GM19455 (cell line): Measurements from ENCODE around the gene DCXR.

Source experiments
- ATAC-seq: cut with Tn5 transposase; IDR thresholded peaks from one replicate; pipeline ENCODE4 v1.9.1; 2021; ENCODE audit not compliant: unreplicated experiment

Gene DCXR

DNA sequence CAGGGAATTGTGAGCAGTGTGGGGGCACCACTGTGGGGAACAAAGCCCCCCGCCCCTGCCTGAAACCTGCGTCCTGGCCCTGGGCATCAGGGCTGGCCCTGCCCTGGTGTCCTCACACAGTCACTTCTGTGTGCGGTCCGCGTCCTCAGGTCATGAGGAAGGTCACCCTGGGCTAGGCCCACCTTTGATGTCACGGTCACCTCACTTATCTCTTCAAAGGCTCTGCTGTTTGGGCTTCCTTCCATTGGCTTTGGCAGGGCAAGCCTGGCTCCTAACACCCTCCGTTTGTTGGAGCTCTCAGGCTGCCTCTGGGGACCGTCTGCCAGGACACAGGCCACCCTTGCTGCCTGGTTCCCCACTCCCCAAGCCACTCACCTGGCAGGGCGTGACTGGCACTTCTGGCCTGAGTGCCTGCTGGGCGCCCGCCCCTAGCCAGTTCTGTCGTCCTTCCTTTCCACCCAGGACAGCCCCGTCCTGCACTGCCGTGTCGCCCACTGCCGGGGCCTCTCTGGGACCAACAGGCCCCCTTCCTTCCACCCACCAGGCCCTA lies 23.6 kb downstream of the DCXR start:
- no peak for ATAC-seq

DNA sequence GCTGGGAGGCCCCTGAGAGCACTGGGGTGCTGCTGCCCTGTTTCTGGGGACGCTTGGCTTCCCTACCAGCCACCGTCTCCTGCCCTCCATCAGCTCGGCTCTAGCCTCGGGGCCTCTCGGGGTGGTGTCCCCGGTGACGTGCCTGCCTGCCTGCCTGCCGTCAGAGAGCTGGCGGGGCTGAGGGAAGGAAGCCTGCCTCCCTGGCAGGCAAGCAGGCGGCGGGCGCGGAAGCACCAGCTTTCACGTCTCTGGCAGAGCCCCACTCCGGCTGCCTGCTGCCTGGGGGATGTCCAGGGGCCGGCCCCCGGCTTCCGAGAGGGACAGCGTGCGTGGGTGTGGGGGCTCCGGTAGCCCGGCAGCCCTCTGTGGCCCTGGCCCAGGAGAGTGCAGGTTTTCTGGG lies 24.2 kb downstream of the DCXR start:
- no peak for ATAC-seq

DNA sequence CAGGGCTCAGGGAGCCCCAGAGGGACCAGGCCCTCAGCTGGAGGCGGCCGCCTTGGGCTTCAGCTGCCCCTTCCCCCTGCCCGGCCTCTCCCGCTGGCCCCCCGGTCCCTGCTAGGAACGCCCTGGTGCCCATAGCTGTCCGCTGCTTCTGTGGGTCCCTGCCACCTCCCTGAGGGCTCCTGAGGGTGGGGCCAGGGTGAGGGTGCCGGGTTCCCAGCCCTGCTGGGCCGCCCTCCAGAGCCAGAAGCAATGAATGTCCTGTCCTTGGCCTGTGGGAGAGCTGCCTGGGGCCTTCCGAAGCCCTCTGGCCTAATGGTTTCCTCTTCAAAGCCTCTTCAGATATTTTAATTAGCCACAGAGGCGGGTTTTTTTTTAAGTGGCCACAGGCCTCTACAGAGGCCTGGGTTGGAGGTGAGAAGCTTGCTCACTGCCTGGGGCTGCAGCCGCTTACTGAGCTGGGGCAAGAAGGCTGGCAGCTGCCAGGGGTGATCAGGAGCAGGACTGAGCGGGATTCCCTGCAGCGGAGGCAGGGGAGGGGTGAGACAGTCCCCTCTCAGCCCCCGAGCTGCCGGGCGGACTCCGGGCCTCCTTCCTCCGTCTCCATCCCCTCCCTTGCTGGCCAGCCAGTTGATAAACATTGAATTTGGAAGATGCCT lies 24.7 kb downstream of the DCXR start:
- ATAC-seq, result no peak

DNA sequence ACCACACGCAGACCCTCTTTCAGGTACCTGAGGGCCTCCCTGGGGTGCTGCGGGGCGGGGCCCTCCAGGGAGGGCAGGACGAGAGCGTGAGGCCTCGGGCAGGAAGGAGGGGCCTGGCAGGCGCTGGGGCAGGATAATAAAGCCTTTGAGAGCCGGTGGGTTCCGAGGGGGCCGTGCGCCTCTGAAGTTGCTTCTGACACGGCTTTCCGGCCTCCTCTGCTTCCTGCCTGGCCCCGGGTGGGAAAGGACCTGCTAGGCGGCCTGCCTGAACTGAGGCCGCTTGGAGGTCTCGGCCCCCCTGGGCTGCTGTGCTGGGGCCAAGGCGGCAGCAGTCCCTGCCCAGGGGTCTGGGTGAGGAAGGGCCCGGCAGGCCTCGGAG lies 25.2 kb downstream of the DCXR start:
- ATAC-seq, result no peak

DNA sequence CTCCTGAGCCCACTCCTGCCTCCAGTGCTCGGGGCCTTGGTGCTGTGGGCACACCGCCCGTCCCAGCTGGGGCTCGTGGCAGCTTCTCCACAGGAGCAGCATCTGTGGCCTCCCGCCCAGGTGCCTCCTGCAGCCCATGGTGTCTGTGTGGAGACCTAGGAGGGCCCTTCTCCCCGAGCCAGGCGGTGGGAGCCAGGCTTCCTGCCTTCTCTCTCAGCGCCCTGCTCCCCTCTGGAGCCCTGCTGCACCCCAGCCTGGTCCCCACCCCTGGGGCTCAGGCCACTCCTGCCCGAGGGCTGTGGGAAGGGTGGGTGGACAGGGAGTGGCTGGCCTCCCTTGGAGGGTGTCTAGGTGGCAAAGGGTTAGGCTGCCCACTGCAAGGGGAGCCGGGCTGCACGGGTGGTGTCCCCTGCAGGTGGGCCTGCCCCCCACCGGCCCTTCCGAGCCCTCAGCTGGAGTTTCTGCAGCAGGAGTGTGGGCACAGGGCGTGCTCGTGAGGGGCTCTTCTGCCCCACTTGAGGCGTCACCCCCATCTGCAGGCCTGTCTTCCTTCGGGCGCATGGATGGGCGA lies 25.8 kb downstream of the DCXR start:
- no peak for ATAC-seq

DNA sequence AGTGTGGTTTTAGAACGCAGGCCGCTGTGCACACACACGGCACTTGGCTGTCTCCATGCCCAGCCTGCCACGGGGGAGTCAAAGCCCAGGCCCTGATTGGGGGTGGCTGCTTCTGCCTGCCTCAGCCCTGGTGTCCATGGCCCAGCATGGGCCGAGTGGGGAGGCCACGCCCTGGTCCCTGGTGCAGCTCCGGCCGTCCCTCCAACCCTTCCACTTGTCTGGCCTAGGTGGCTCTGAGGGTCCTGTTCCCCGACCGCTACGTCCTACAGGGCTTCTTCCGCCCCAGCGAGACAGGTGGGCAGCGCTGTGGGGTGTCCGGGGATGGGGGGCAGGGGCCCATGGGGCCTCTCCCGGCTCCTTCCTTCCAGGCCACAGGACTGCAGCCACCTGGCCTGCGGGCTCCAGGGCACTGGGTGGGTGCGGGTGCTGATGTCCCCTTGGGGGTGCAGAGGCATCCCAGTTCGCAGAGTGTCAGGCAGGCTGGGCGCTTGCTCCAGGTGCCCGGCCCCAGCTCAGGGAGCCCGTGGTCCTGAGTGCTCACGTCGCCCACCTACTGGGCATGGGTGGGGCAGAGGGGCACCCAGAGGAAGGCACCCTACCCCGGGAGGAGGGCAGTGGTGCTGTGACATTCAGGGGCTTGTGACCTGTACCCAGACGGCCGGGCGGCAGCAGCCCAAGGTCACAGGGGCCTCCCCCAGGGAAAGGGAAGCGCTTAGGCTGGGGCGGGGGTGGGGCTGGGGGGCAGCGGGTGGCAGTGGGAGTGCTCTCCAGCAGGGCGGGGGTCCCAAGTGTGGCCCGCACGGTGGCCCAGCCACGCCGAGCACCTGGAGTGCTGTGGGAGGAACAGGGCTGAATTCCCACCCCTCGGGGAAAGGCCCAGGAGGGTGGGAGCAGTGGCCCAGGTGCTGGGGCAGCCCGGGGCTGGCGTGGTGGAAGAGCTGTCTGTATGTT lies 26.6 kb downstream of the DCXR start:
- no peak for ATAC-seq

DNA sequence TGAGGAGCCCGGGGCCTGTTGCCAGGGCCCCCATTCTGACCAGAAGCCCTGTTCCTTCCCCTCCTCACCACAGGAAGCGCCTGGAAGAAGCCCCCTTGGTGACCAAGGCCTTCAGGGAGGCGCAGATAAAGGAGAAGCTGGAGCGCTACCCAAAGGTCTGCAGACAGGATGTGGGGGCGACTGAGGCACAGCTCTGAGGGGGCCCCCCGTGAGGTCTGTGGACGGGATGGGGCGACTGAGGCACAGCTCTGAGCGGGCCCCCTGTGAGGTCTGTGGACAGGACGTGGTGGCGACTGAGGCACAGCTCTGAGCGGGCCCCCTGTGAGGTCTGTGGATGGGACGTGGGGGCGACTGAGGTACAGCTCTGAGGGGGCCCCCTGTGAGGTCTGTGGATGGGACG lies 28.1 kb downstream of the DCXR start:
- no peak for ATAC-seq

DNA sequence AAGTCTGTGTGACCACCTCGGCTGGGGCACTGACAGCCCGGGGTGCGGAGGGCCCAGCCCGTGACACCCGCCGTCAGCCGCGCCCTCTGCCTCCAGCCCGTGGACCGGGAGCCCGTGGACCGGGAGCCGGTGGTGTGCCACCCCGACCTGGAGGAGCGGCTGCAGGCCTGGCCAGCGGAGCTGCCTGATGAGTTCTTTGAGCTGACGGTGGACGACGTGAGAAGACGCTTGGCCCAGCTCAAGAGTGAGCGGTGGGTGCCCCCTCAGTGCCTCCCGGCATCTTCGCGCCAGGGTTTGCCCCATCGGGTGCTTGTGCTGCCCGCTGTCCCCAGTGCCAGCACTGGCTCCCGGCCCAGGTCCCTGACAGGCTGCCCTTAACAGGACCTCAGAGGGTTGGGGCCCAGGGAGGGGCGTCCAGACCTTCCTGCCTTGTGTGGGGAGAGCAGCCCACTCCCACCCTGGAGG lies 28.5 kb downstream of the DCXR start:
- no peak for ATAC-seq

DNA sequence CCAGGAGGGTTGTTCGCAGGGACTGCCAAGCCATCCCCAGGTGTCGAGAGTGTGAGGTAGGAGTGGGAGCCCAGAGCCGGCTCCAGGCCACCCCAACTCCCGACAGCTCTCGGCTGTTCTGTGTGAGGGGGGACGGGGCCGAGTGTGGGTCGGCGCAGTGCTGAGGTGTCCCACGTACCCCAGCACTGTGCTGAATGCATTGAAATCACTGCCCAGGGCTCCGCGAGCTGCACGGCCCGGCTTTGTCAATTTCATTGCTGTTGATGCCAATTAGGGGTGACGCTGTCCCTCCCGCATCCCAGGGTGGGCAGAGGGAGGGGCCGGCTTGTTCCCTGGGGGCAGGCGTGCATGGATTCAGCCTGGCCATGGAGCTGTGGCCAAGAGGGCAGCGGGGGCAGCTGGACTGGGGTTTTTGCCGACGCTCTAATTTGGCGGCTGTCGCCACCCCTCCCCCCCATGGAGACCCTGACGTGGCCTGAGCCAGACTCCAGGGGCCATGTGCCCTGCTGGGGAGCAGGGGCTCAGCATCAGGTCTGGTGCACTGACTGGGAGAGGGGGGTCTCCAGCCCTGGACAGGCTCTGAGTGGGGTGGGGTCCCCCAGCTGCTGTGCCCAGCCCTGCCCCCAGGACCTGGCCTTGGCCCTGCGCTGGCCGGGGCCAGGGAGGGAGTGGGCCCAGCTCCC lies 29.1 kb downstream of the DCXR start:
- no peak for ATAC-seq

DNA sequence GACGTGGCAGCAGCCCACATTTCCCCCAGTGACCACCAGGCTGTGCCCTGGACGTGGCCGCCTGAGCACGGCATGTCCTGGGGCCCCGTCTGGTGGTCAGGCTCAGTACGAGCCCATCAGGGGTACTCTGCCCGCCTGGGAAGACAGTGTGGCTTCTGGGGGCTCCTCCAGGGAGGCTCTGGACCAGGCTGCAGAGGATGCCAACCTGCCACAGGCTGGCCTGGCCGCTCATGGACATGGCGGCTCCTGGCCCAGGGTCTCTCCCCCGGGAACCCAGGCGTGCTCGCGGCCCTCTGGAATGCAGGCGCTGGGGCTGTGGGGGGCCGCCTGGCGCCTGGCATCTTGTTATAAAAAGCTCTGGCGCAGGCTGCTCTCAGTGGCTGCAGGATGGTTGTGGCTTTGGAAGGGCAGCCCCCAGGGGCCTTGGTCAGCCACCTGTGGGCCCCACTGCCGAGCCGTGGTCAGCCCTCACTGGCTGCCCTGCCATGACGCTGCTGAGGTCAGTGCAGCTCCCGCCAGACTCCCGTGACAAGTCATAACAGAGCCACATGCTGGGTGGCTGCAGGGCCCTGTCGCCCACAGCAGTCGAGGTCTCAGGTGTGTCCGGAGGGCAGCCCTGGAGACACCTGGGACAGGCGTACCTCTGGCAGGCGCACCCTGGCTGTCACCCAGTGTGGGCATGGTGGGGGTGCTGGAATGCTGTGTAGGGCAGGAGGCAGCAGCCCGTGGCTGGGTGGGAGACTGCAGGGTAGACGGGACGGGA lies 29.8 kb downstream of the DCXR start:
- ATAC-seq, result no peak

DNA sequence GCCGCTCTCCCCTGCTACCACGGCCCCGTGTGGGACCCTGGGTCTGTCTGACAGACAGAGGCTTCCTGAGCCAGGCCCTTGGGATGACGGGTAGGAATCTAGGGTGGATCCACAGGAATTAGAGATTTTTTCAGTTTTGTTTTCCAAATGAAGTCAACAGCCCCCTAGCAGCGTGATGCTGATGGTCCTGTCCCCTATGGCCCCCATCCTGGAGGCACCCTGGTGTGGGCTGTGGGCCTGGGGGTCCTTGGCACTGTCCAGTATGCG lies 30.3 kb downstream of the DCXR start:
- ATAC-seq, result no peak

DNA sequence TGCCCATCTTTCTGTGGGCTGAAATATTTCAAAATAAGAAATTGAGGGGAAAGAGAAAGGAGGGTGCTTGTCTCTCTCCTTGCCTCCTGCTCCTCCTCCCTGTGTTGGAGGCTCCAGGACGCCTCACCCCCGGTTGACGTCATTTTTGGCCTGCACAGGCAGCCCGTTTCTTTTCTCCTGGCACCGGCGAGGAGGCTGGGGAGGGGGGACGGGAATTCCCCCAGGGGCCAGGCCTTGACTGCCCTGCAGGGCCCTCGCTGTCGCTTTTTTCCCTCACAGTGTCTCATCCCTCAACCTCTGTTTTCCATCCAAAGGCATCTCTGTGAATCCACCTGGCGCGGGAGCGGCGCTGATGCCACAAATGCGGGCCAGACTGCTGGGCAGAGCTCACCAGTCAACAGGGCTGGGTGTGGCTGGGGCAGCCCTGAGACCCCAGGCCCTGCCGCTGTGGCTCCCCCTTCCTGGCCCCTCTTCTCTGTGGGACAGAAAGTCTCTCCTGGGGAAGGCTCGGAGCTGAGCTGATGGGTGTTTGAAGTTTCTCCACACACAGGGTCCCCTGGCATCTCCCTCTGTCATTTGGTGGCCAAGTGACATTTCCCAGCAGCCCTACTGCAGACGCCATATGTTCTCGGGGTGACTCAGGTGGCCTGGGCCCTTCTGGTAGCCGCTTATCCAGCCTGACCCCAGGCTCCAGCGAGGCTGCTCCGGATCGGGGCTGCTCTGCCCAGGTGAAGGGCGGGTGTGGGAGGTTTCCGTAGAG lies 30.8 kb downstream of the DCXR start:
- no peak for ATAC-seq

DNA sequence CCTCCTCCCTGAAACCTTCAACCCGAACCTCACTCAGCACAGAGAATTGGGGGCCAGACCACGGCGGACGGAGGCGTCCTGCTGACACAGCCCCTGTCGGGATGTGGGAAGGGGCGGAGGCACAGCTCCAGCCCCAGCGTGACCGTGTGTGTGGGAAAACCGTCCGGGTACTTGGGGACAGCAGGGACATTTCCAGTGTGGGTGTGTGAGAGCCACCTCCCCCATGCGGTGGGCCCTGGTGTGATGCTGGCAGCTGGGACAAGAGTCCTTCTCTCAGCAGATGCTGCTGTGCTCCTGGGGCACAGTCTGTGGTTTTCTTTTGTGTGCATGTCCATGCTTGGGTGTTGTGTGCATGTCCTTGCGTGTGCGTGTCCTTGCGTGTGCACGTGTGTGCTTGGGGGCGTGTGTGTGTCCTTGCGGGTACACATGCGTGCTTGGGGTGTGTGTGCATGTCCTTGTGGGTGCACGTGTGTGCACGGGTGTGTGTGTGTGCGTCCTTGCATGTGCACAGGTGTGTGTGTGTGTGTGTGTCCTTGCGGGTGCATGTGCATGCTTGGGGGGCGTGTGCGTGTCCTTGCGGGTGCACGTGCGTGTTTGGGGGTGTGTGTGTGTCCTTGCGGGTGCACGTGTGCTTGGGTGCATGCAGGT lies 31.7 kb downstream of the DCXR start:
- no peak for ATAC-seq

DNA sequence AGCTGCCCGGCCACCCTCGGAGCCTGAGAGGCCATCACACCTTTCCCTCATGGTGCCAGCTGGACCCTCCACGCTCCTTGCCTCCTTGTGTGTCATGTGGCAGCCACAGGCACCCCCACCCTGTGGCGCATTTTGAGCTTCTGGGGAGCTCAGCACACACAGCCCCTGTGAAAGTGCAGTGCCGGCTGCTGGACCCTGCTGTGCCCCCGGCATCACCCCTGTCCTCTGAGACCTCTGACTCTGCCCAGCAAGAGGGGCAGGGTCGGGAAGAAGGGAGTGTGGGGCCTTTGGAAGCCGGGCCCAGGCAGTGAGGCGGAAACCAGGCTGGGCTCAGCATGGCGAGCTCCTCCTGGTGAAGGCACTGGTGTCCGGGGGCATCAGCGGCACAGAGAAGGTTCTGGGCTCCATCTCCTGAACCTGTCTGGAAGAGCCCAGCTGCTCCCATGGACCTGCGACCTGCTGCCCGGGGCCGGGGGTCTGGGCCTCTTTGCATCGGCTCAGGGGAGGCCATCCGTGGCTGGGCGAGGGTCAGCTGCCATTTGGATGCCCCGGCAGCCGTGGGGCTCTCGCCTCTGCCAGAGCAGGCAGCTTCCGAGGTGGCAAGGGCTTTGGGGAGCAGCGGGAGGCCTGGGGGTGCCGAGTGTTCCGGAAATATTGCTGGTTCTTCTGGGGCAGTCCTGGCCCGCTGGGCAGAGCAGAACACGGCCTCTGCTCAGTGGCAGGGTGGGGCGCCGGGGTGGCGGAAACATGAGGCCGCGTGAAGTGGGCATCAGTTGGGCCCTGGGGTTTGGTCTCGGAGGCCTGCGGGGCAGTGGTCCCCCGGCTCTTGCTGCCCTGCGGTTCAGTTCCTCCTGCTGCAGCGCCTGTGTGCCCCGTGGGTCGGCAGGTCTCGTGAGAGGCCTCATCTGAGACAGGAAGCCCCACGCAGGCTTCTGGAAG lies 32.7 kb downstream of the DCXR start:
- ATAC-seq, result no peak

DNA sequence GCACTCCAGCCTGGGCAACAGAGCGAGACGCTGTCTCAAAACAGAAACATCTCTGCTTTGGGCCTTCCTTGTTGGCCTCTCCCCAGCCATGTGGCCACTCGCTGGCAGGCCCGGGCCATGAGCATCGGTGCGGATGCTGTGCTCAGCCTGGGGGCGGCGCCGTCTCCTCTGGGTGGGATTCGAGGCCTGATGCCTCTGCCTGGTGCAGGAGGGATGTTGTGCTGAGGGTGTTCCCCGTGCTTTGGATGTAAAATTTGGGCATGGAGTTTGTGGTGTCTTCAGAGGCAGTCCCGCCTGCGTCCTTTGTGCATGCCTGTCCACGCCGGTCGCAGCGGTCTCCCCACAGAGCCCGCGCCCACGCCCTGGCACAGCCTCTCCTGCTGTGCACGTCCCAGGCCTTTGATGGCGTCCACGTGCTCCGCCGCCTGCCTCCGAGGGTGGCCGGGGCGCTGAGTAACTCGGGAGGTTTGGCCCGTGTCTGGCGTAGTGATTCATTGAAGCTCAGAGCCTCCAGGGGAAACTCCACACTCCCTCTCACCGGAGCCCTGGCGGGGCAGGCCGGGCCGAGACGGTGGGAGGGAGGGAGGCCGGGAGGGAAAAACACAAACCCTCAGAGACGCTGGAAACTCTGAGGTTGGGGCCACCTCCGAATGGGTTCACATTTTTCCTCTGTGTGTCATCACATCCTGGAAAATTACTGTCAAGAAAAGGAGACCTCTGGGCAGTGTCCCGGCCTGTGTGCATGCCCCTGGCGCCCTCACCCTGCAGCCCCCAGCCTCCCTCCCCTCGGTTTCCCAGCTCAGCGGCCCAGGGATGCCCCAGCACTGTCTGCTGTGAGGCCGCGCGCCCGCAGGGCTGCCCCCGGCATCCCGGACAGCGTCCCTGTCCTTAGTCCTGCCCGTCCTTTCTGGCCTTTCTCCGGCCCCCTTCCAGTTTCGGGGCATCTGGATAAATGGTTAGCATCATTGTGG lies 33.8 kb downstream of the DCXR start:
- no peak for ATAC-seq

DNA sequence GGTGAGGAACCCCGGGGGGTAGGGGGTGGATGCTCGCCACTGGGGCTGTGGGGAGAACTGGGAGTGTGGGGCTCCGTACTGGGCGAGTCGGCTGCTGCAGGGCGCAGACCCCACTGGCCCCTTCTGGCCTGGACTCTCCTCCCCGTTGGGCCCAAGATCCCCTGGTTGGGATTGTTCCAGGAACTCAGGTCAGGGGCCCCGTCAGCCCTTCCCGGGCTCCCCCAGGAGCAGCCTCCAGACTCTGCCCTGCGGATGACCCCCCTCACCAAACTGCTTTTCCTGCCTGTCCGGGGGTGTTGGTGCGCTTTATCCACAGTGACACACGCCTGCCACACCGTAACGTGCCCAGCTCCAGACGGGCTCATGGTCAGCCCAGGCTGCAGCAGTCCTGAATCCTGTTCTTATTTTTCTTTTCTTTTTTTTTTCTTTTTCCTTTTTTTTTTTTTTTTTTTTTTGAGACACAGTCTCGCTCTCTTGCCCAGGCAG lies 35.9 kb downstream of the DCXR start:
- no peak for ATAC-seq
